HepG2 (cell line): ENCODE data around the gene DDX54. TPM values are rescaled to one million over a fixed set of nuclear protein-coding genes. Genes with fewer than 3 reads are reported as not detected.

ENCODE experiments used
- ATAC-seq: fragments of 200-7000 bp; cut with Tn5 transposase; 3 replicates; pipeline ENCODE4 v1.9.1; 2020; ENCODE audit warnings: mild to moderate bottlenecking, moderate library complexity
- BruUV-seq: library from RNA; stranded (reverse); fragments of 400-500 nt; replicated peaks from 2 replicates; lab custom pipeline; 2021; lab: Mats Ljungman, UMichigan
- CTCF ChIA-PET: fragments of 300-600 bp; formaldehyde crosslinking; extraction: SDS; loops from one replicate; lab custom pipeline; 2021; ENCODE audit warnings: low total read pairs, inconsistent platforms, low intra/inter-chr PET ratio; lab: Yijun Ruan, JAX
- POLR2A ChIA-PET: fragments of 350-600 bp; sonication (Branson Sonifier 250); formaldehyde crosslinking; loops from one replicate; lab custom pipeline; 2020; ENCODE audit warnings: antibody characterized with exemption, inconsistent platforms; lab: Yijun Ruan, JAX
- DNase-seq: peaks from one replicate; pipeline ENCODE4 v3.0.0-alpha.2; 2015; ENCODE audit warnings: low spot score
- FAIRE-seq: peaks from 3 replicates; lab custom pipeline; 2011; peaks lifted over from hg19 to GRCh38; lab: Jason Lieb, UNC
- H2AFZ ChIP-seq: one replicate; pipeline ENCODE4 v1.6.1; 2011; ENCODE audit warnings: low read length, inconsistent platforms
- H3K27ac ChIP-seq: fragments of 300-600 bp; 3 replicates; pipeline ENCODE4 v1.8.0; 2011; ENCODE audit warnings: mixed run types, mild to moderate bottlenecking, mixed read lengths, low read length, inconsistent platforms; ENCODE audit not compliant: insufficient read depth; ENCODE audit errors: extremely low read length
- H3K27me3 ChIP-seq, 2 experiments: fragments of 200-600 bp in 1 of 2; 2 replicates in 1 of 2; 3 replicates in 1 of 2; pipeline versions ENCODE4 v1.6.0 to v1.8.0; 2011; ENCODE audit warnings: low read length in 2 of 2, mild to moderate bottlenecking in 2 of 2, moderate library complexity in 2 of 2, inconsistent platforms in 1 of 2; ENCODE audit not compliant: insufficient read depth in 2 of 2, control insufficient read depth in 1 of 2
- H3K36me3 ChIP-seq, 2 experiments: fragments of 200-600 bp in 1 of 2; replicated peaks in 1 of 2; 2 replicates in 1 of 2; 3 replicates in 1 of 2; pipeline versions ENCODE4 v1.5.1 to v1.8.0; 2011; ENCODE audit warnings: low read length in 2 of 2, inconsistent platforms in 1 of 2; ENCODE audit not compliant: insufficient read depth in 2 of 2, control insufficient read depth in 1 of 2
- H3K4me1 ChIP-seq: 2 replicates; pipeline ENCODE4 v1.5.1; 2012; ENCODE audit warnings: low read length, inconsistent platforms; ENCODE audit not compliant: insufficient read depth
- H3K4me2 ChIP-seq: 2 replicates; pipeline ENCODE4 v1.6.0; 2011; ENCODE audit warnings: low read depth, low read length, inconsistent platforms
- H3K4me3 ChIP-seq, 3 experiments: fragments of 200-600 bp in 1 of 3; sonication (generic), shearing (Covaris generic) in 1 of 3; replicated peaks in 1 of 3; 2 replicates each; pipeline ENCODE4 v1.5.1; 2011 to 2016; ENCODE audit warnings: low read length in 3 of 3, inconsistent platforms in 2 of 3, low read depth in 2 of 3, mild to moderate bottlenecking in 2 of 3, control low read depth in 1 of 3, mixed read lengths in 1 of 3; ENCODE audit not compliant: insufficient read depth in 1 of 3
- H3K79me2 ChIP-seq: one replicate; pipeline ENCODE4 v1.6.1; 2011; ENCODE audit warnings: low read length, inconsistent platforms; ENCODE audit not compliant: insufficient read depth
- H3K9ac ChIP-seq: 2 replicates; pipeline ENCODE4 v1.6.0; 2011; ENCODE audit warnings: mild to moderate bottlenecking, low read depth, low read length, inconsistent platforms; ENCODE audit not compliant: insufficient read depth
- H3K9me3 ChIP-seq: 2 replicates; pipeline ENCODE4 v1.5.1; 2012; ENCODE audit warnings: mild to moderate bottlenecking, low read length
- H4K20me1 ChIP-seq: 2 replicates; pipeline ENCODE4 v1.6.0; 2011; ENCODE audit warnings: inconsistent platforms, mild to moderate bottlenecking, low read length, moderate library complexity; ENCODE audit not compliant: insufficient read depth
- KDM5B ChIP-seq: sonication (generic); formaldehyde crosslinking; IDR thresholded peaks from 2 replicates; pipeline ENCODE4 v1.4.0; 2020; ENCODE audit warnings: missing genetic modification reagents, mild to moderate bottlenecking, borderline replicate concordance
- PLRG1 ChIP-seq: fragments of 450-650 bp; conservative IDR thresholded peaks from 2 replicates; pipeline ENCODE4 v1.6.1; 2016
- SSRP1 ChIP-seq: IDR thresholded peaks from 2 replicates; pipeline ENCODE4 v1.6.1; 2016; ENCODE audit warnings: control low read depth
- ZFP1 ChIP-seq: IDR thresholded peaks from 2 replicates; pipeline ENCODE4 v1.6.1; 2016
- ZFP91 ChIP-seq: sonication (generic); formaldehyde crosslinking; IDR thresholded peaks from 2 replicates; pipeline ENCODE4 v1.9.0; 2022; ENCODE audit warnings: missing genetic modification reagents, mild to moderate bottlenecking, borderline replicate concordance
- ZNF205 ChIP-seq: IDR thresholded peaks from 2 replicates; pipeline ENCODE4 v1.6.1; 2018; ENCODE audit warnings: missing biosample characterization, missing genetic modification reagents
- ZNF24 ChIP-seq: fragments of 450-650 bp; IDR thresholded peaks from 2 replicates; pipeline ENCODE4 v1.6.1; 2017; ENCODE audit warnings: antibody characterized with exemption, mild to moderate bottlenecking
- ZNF263 ChIP-seq: sonication (generic); formaldehyde crosslinking; IDR thresholded peaks from 2 replicates; pipeline ENCODE4 v1.4.0; 2020; ENCODE audit warnings: missing genetic modification reagents
- ZNF619 ChIP-seq: sonication (generic); formaldehyde crosslinking; IDR thresholded peaks from 2 replicates; pipeline ENCODE4 v1.4.0; 2020; ENCODE audit warnings: mild to moderate bottlenecking, missing genetic modification reagents
- WGBS: methylation state at CpG from one replicate; pipeline ENCODE4 v1.1.6; 2017; ENCODE audit warnings: low lambda C conversion rate; 5-methylcytosine and 5-hydroxymethylcytosine counted together
- in situ Hi-C: cut with HindIII; loops from 2 replicates; pipeline ENCODE4 v1.10.0; 2017; ENCODE audit warnings: low pct_unique_long_range_greater_than_20kb; ENCODE audit not compliant: extremely low pct_ligation_motif_present
- intact Hi-C: fragments of 100-400 bp; cut with micrococcal nuclease; formaldehyde crosslinking; loops from one replicate; pipeline ENCODE4 v1.10.0; 2022; ENCODE audit not compliant: unreplicated experiment
- polyA plus RNA-seq, 8 experiments: library from polyadenylated mRNA; depleted of rRNA in 3 of 8; stranded (reverse) in 7 of 8; unstranded in 1 of 8; fragments of >200 nt; fragmentation: Illumina TruSeq in 4 of 8; extraction: Trizol in 4 of 8; gene quantifications; 2 replicates each; pipeline versions ENCODE4 v1.2.1 to v1.2.3, GENCODE V29; 2011 to 2016; ENCODE audit warnings: low read depth in 4 of 8, missing spikeins in 1 of 8, mixed read lengths in 1 of 8; ENCODE audit not compliant: insufficient read depth in 1 of 8
- total RNA-seq, 5 experiments: library from RNA; depleted of rRNA; stranded (reverse); fragments of >200 nt; fragmentation: Illumina TruSeq; extraction: Trizol; gene quantifications; 2 replicates each; pipeline ENCODE4 v1.2.3, GENCODE V29; 2016; ENCODE audit warnings: low read depth in 1 of 5

The DDX54 gene
- total and polyA plus RNA-seq, 2 of the 13 experiments (the other 11 are each of a cell fraction or from before 2014, with no cell fraction given) = 59.7 to 61.1 TPM

- H4K20me1 ChIP-seq = no peaks in the 10 kb centered on the region
- H3K4me3 ChIP-seq = no peak overlapping the region
- H3K79me2 ChIP-seq = no peaks in the 10 kb centered on the region
- no peak overlapping the region for H2AFZ ChIP-seq
- WGBS = 78% methylated on average over 6 of the region's 7 CpGs
- ATAC-seq (no peak; the same call in 2 of the 3 replicates), DNase-seq (no peak), FAIRE-seq (no peak)
- ChIA-PET POLR2A (interaction anchor here (1.8 kb wide), 1 partner anchor 9 kb away, joined by 4 read pairs; no protein-coding TSS in a partner anchor), CTCF (interaction anchor here (1.4 kb wide), 1 partner anchor 229 kb away, joined by 6 read pairs; no protein-coding TSS in a partner anchor)
- BruUV-seq = no TSS peak
- H3K27me3 ChIP-seq = no peaks in the 10 kb centered on the region
- H3K9ac ChIP-seq = no peak overlapping the region
- no peaks in the 10 kb centered on the region for H3K9me3 ChIP-seq
- H3K27ac ChIP-seq = no peak overlapping the region
- intact Hi-C loops (loop anchor here (10.0 kb wide), 2 partner anchors 78 to 228 kb away; partner anchors contain the start of gene SDSL), in situ Hi-C loops (loop anchor here (10.0 kb wide), 1 partner anchor 158 kb away; the partner anchor contains the start of gene PLBD2)
- peak; percentile 39; the same call in 1 of the 2 replicates for TF ChIP-seq KDM5B (CRISPR knock-in tag)
- no peak for TF ChIP-seq ZNF24
- TF ChIP-seq ZNF263 (CRISPR knock-in tag) = peak; percentile 83
- no peak for TF ChIP-seq ZFP1 (CRISPR knock-in tag)
- 0 out of 2 replicates have a peak, but pooled peaks have one; percentile 15 for TF ChIP-seq ZNF619 (CRISPR knock-in tag)
- no peak for TF ChIP-seq ZNF205
- TF ChIP-seq ZFP91 (CRISPR knock-in tag) = peak; percentile 40; the same call in 1 of the 2 replicates
- no peak for TF ChIP-seq PLRG1
- TF ChIP-seq SSRP1 = no peak
- H3K4me2 ChIP-seq = no peak overlapping the region
- H3K4me1 ChIP-seq = peaks cover 14% of the 10 kb centered on the region
- H3K36me3 ChIP-seq = peaks cover 3 to 8% of the 10 kb centered on the region in 2 experiments; a peak in 2 of 5 replicates
Measured at GRCh38 chr12:113196582-113196981, 11.3 kb upstream of the DDX54 start.
